Peyer's patch (tissue), 4 donors: Measurements from ENCODE around the gene CCL27. TPM values are rescaled to one million over a fixed set of nuclear protein-coding genes. Genes with fewer than 3 reads are reported as not detected.
"Not testable (repeated sequence)": the region's sequence is repeated elsewhere in the genome, so short reads cannot be mapped to it uniquely, and the experiment has no call there.

Experiments
- DNase-seq, 3 donors: peaks; one replicate each; pipeline ENCODE4 v3.0.0-alpha.2; 2017 to 2019
- H3K27ac ChIP-seq, 4 donors: fragments of 200-600 bp; sonication (generic); one replicate each; pipeline ENCODE4 v1.5.1; 2016 to 2019
- H3K27me3 ChIP-seq, 2 donors: fragments of 200-600 bp; sonication (generic); one replicate each; pipeline ENCODE4 v1.5.1; 2019
- H3K36me3 ChIP-seq, 3 donors: fragments of 200-600 bp; sonication (generic); one replicate each; pipeline ENCODE4 v1.5.1; 2016 to 2019
- H3K4me1 ChIP-seq, 4 donors: fragments of 200-600 bp; sonication (generic); one replicate each; pipeline ENCODE4 v1.5.1; 2016 to 2019
- H3K4me3 ChIP-seq, 4 donors: fragments of 200-600 bp; sonication (generic); 1 replicate in 3 of 4; 2 replicates in 1 of 4; pipeline ENCODE4 v1.5.1; 2016 to 2019; ENCODE audit warnings: mild to moderate bottlenecking in 1 of 4
- H3K9me3 ChIP-seq, 4 donors: fragments of 200-600 bp; sonication (generic); one replicate each; pipeline ENCODE4 v1.5.1; 2016 to 2019; ENCODE audit warnings: mild to moderate bottlenecking in 1 of 4
- CTCF ChIP-seq, 6 experiments: fragments of 450-650 bp in 4 of 6; fragments of 200-600 bp in 2 of 6; sonication (generic) in 1 of 6; IDR thresholded peaks; one replicate each; pipeline ENCODE4 v1.5.1; 2017 to 2019; ENCODE audit warnings: antibody characterized with exemption in 6 of 6, mild to moderate bottlenecking in 3 of 6, moderate library complexity in 1 of 6
- POLR2A ChIP-seq, 2 donors: fragments of 450-650 bp; IDR thresholded peaks; one replicate each; pipeline ENCODE4 v1.5.1; 2017; ENCODE audit warnings: antibody characterized with exemption in 2 of 2, mild to moderate bottlenecking in 2 of 2, moderate library complexity in 2 of 2
- total RNA-seq, 4 donors: library from RNA; depleted of rRNA; stranded (reverse); fragments of >200 nt; gene quantifications; one replicate each; pipeline ENCODE4 v1.1.0, GENCODE V29; 2016

CCL27 gene
- total RNA-seq, 4 donors from 2014 or later: not detected

- peaks cover 4 to 36% (median 15%) of the 10 kb centered on the region in 4 donors for H3K4me1 ChIP-seq
Measured at GRCh38 chr9:34647651-34648050, 14.8 kb downstream of the CCL27 start.

GRCh38 chr9:34647084-34647403 is 15.4 kb downstream of the CCL27 start:
- Histone ChIP-seq H3K36me3 (peaks cover 0 to 25% (median 0%) of the 10 kb centered on the region in 3 donors), H3K4me1 (peaks cover 0 to 30% (median 14%) of the 10 kb centered on the region in 4 donors)
- no peak for TF ChIP-seq CTCF (IDR thresholded peaks at IDR 0.05)
- TF ChIP-seq POLR2A (IDR thresholded peaks at IDR 0.05): no peak

More at GRCh38 chr9:34647651-34648050, 14.8 kb downstream of the CCL27 start:
- peaks cover 0 to 25% (median 0%) of the 10 kb centered on the region in 3 donors for H3K36me3 ChIP-seq
- no peaks in the 10 kb centered on the region for H3K9me3 ChIP-seq
- DNase-seq: no peak
- H3K4me3 ChIP-seq: peak overlapping the region; percentile 69 to 83 (median 78)
- peak overlapping the region; percentile 75 to 94 (median 88) for H3K27ac ChIP-seq
- TF ChIP-seq CTCF (IDR thresholded peaks at IDR 0.05) (no peak), POLR2A (IDR thresholded peaks at IDR 0.05) (no peak)
- H3K27me3 ChIP-seq: no peaks in the 10 kb centered on the region

GRCh38 chr9:34646211-34647083 is 16.0 kb downstream of the CCL27 start, which contains the start of gene GALT:
GALT (plus strand) TSS chr9:34646675; CDS start chr9:34646705, 30 bp downstream.
- Histone ChIP-seq H3K27me3 (no peaks in the 10 kb centered on the region), H3K27ac (peak within 1 kb of the TSS; percentile 75 to 94 (median 88)), H3K4me3 (peak within 1 kb of the TSS; percentile 69 to 83 (median 78)), H3K9me3 (no peaks in the 10 kb centered on the region), H3K36me3 (peaks cover 0 to 25% (median 0%) of the 10 kb centered on the region in 3 donors), H3K4me1 (peaks cover 0 to 28% (median 14%) of the 10 kb centered on the region in 4 donors)
- TF ChIP-seq CTCF (IDR thresholded peaks at IDR 0.05): peak in 4 of 6 experiments; percentile 1 to 54 (median 26)
- TF ChIP-seq POLR2A (IDR thresholded peaks at IDR 0.05): peak; percentile 65 to 77
- DNase-seq: peak; percentile 99 to 100 (median 99)

More at GRCh38 chr9:34647084-34647403, 15.4 kb downstream of the CCL27 start:
- Histone ChIP-seq H3K9me3 (no peaks in the 10 kb centered on the region), H3K27me3 (no peaks in the 10 kb centered on the region), H3K27ac (peak overlapping the region; percentile 75 to 94 (median 88)), H3K4me3 (peak overlapping the region; percentile 69 to 83 (median 78))
- DNase-seq: no peak

- Histone ChIP-seq H3K9me3 (no peaks in the 10 kb centered on the region), H3K27me3 (no peaks in the 10 kb centered on the region), H3K36me3 (peaks cover 0 to 18% (median 0%) of the 10 kb centered on the region in 3 donors), H3K4me3 (no peak overlapping the region), H3K27ac (peak overlapping the region in 1 of 4 donors; percentile 45), H3K4me1 (peaks cover 0 to 22% (median 14%) of the 10 kb centered on the region in 4 donors)
- DNase-seq: no peak
- TF ChIP-seq POLR2A (IDR thresholded peaks at IDR 0.05): no peak
- TF ChIP-seq CTCF (IDR thresholded peaks at IDR 0.05): no peak
Measured at GRCh38 chr9:34644766-34645314, 17.6 kb downstream of the CCL27 start.

- no peaks in the 10 kb centered on the region for H3K36me3 ChIP-seq
- TF ChIP-seq CTCF (IDR thresholded peaks at IDR 0.05): no peak
- TF ChIP-seq POLR2A (IDR thresholded peaks at IDR 0.05): no peak
Measured at GRCh38 chr9:34642679-34643078, 19.8 kb downstream of the CCL27 start.

GRCh38 chr9:34639322-34639721 is 23.1 kb downstream of the CCL27 start:
- H3K9me3 ChIP-seq, H3K4me3 ChIP-seq, DNase-seq, H3K36me3 ChIP-seq, H3K27me3 ChIP-seq, H3K27ac ChIP-seq: not testable (repeated sequence)
- H3K4me1 ChIP-seq: peaks cover 0 to 26% (median 10%) of the 10 kb centered on the region in 4 donors

More at GRCh38 chr9:34642679-34643078, 19.8 kb downstream of the CCL27 start:
- DNase-seq: no peak
- Histone ChIP-seq H3K9me3 (no peaks in the 10 kb centered on the region), H3K27me3 (no peaks in the 10 kb centered on the region), H3K4me1 (peaks cover 0 to 20% (median 8%) of the 10 kb centered on the region in 4 donors), H3K27ac (no peak overlapping the region), H3K4me3 (no peak overlapping the region)
